GM18520 (cell line): ENCODE data around the gene C19orf38.
"Not testable (repeated sequence)": the region's sequence is repeated elsewhere in the genome, so short reads cannot be mapped to it uniquely, and the experiment has no call there.

ENCODE experiments used
- ATAC-seq: cut with Tn5 transposase; IDR thresholded peaks from one replicate; pipeline ENCODE4 v1.9.1; 2021; ENCODE audit not compliant: unreplicated experiment

C19orf38 gene

GRCh38 chr19:10820173-10820572 lies 28.0 kb upstream of the C19orf38 start:
- ATAC-seq: no peak

- ATAC-seq: no peak
Measured at GRCh38 chr19:10823690-10824089, 24.5 kb upstream of the C19orf38 start.

GRCh38 chr19:10826231-10826630 lies 22.0 kb upstream of the C19orf38 start:
- no peak for ATAC-seq

- no peak for ATAC-seq
Measured at GRCh38 chr19:10826846-10827245, 21.4 kb upstream of the C19orf38 start.

- no peak for ATAC-seq
Measured at GRCh38 chr19:10828981-10829821, 19.0 kb upstream of the C19orf38 start.

- no peak for ATAC-seq
Measured at GRCh38 chr19:10829967-10830366, 18.2 kb upstream of the C19orf38 start.

GRCh38 chr19:10830370-10830769 lies 17.8 kb upstream of the C19orf38 start:
- ATAC-seq: no peak

- no peak for ATAC-seq
Measured at GRCh38 chr19:10830931-10831779, 17.1 kb upstream of the C19orf38 start.

- no peak for ATAC-seq
Measured at GRCh38 chr19:10831987-10832938, 16.0 kb upstream of the C19orf38 start.

- ATAC-seq: no peak
Measured at GRCh38 chr19:10832939-10833296, 15.3 kb upstream of the C19orf38 start.

- ATAC-seq: no peak
Measured at GRCh38 chr19:10835089-10835753, 13.0 kb upstream of the C19orf38 start.

GRCh38 chr19:10835754-10836478 lies 12.3 kb upstream of the C19orf38 start, which contains the start of gene TMED1:
TMED1 (minus strand) TSS chr19:10836212; CDS start chr19:10836191, 21 bp downstream.
- peak; percentile 65 for ATAC-seq

GRCh38 chr19:10836479-10837330 lies 11.5 kb upstream of the C19orf38 start:
- ATAC-seq: no peak

- ATAC-seq: not testable (repeated sequence)
Measured at GRCh38 chr19:10837649-10838048, 10.6 kb upstream of the C19orf38 start.

GRCh38 chr19:10838377-10838776 lies 9.8 kb upstream of the C19orf38 start:
- ATAC-seq: no peak

GRCh38 chr19:10839114-10840050 lies 8.8 kb upstream of the C19orf38 start:
- ATAC-seq: no peak

- ATAC-seq: no peak
Measured at GRCh38 chr19:10842788-10843187, 5.4 kb upstream of the C19orf38 start.
